ENCODE measurements around the gene KCNH4. TPM values are rescaled to one million over a fixed set of nuclear protein-coding genes. Genes with fewer than 3 reads are reported as not detected.

The KCNH4 gene
- total RNA-seq, 1 experiment from 2014 or later: 0.24 TPM

GRCh38 chr17:42180922-42181850 lies at the start of gene KCNH4 (continued):
- TF ChIP-seq E2F4 (CRISPR knock-in tag; IDR thresholded peaks at IDR 0.05; ENCODE audit: borderline replicate concordance, low read depth) (no peak), ZNF425 (CRISPR knock-in tag; conservative IDR thresholded peaks at IDR 0.05) (no peak), JUN (CRISPR knock-in tag; IDR thresholded peaks at IDR 0.05) (no peak), ERG (CRISPR knock-in tag; IDR thresholded peaks at IDR 0.05) (no peak), ZNF138 (CRISPR knock-in tag; conservative IDR thresholded peaks at IDR 0.05) (no peak), FOXJ3 (CRISPR knock-in tag; IDR thresholded peaks at IDR 0.05; ENCODE audit: borderline replicate concordance) (no peak), HMGXB4 (CRISPR knock-in tag; IDR thresholded peaks at IDR 0.05) (no peak), NFE2L1 (CRISPR knock-in tag; IDR thresholded peaks at IDR 0.05) (peak; percentile 72; the same call in 1 of the 2 replicates), FOXP4 (CRISPR knock-in tag; IDR thresholded peaks at IDR 0.05) (peak; percentile 16; the same call in 1 of the 2 replicates), MXD4 (CRISPR knock-in tag; IDR thresholded peaks at IDR 0.05; ENCODE audit: borderline replicate concordance) (no peak), ESRRA (CRISPR knock-in tag; IDR thresholded peaks at IDR 0.05; ENCODE audit: borderline replicate concordance) (no peak), ETV6 (CRISPR knock-in tag; IDR thresholded peaks at IDR 0.05) (no peak), PRRX2 (CRISPR knock-in tag; IDR thresholded peaks at IDR 0.05) (no peak), SMAD3 (CRISPR knock-in tag; IDR thresholded peaks at IDR 0.05; ENCODE audit: borderline replicate concordance) (no peak), PREB (CRISPR knock-in tag; IDR thresholded peaks at IDR 0.05; ENCODE audit: borderline replicate concordance) (no peak), ZSCAN18 (CRISPR knock-in tag; IDR thresholded peaks at IDR 0.05) (no peak), ZBTB43 (CRISPR knock-in tag; IDR thresholded peaks at IDR 0.05) (no peak), HMGA2 (CRISPR knock-in tag; IDR thresholded peaks at IDR 0.05) (no peak), CTCF (IDR thresholded peaks at IDR 0.05) (no peak), ZNF396 (CRISPR knock-in tag; IDR thresholded peaks at IDR 0.05; ENCODE audit: borderline replicate concordance) (no peak), ZNF423 (CRISPR knock-in tag; IDR thresholded peaks at IDR 0.05) (no peak), ATF1 (CRISPR knock-in tag; IDR thresholded peaks at IDR 0.05) (no peak)

Measured in WTC11 (cell line).